Mesothelial cell of epicardium (in vitro differentiated cells): ENCODE measurements around the gene PSTPIP1. TPM values are rescaled to one million over a fixed set of nuclear protein-coding genes. Genes with fewer than 3 reads are reported as not detected.

Experiments
- DNase-seq, 2 experiments: peaks; one replicate each; pipeline ENCODE4 v3.0.0; 2021; ENCODE audit warnings: low spot score in 2 of 2; ENCODE audit not compliant: unreplicated experiment in 2 of 2
- H3K27ac Mint-ChIP-seq: 2 replicates; pipeline ENCODE4 v1.8.0; 2021; ENCODE audit warnings: mixed read lengths
- H3K27me3 Mint-ChIP-seq: 2 replicates; pipeline ENCODE4 v1.8.0; 2021; ENCODE audit warnings: low read depth, mixed read lengths
- H3K36me3 Mint-ChIP-seq: 2 replicates; pipeline ENCODE4 v1.8.0; 2021; ENCODE audit warnings: mixed read lengths
- H3K4me1 Mint-ChIP-seq: 2 replicates; pipeline ENCODE4 v1.8.0; 2021; ENCODE audit warnings: mixed read lengths
- H3K4me3 Mint-ChIP-seq: 2 replicates; pipeline ENCODE4 v1.8.0; 2021; ENCODE audit warnings: mild to moderate bottlenecking, moderate library complexity, mixed read lengths
- H3K9me3 Mint-ChIP-seq: 2 replicates; pipeline ENCODE4 v1.8.0; 2021; ENCODE audit warnings: mixed read lengths
- CTCF ChIP-seq: fragments of 200-600 bp; sonication (generic); IDR thresholded peaks from one replicate; pipeline ENCODE4 v1.5.0; 2021; ENCODE audit warnings: antibody characterized with exemption; ENCODE audit not compliant: unreplicated experiment
- total RNA-seq: library from RNA; stranded (reverse); gene quantifications from 3 replicates; pipeline ENCODE4 v1.2.1, GENCODE V29; 2021

PSTPIP1 gene
- total RNA-seq, 1 donor from 2014 or later: not detected

GRCh38 chr15:77015646-77016320 is 20.9 kb downstream of the PSTPIP1 start:
- H3K36me3 Mint-ChIP-seq: no peaks in the 10 kb centered on the region
- TF ChIP-seq CTCF: no peak
- DNase-seq: no peak
- peaks cover 3% of the 10 kb centered on the region for H3K4me1 Mint-ChIP-seq
- H3K4me3 Mint-ChIP-seq: no peak overlapping the region
- no peak overlapping the region for H3K27ac Mint-ChIP-seq
- no peaks in the 10 kb centered on the region for H3K27me3 Mint-ChIP-seq
- H3K9me3 Mint-ChIP-seq: no peaks in the 10 kb centered on the region

- Mint-ChIP-seq H3K4me1 (peaks cover 3% of the 10 kb centered on the region), H3K36me3 (no peaks in the 10 kb centered on the region), H3K27ac (no peak overlapping the region), H3K27me3 (no peaks in the 10 kb centered on the region), H3K4me3 (no peak overlapping the region), H3K9me3 (no peaks in the 10 kb centered on the region)
- TF ChIP-seq CTCF: no peak
- DNase-seq: no peak
Measured at GRCh38 chr15:77016321-77016695, 21.4 kb downstream of the PSTPIP1 start.

- Mint-ChIP-seq H3K27ac (no peak overlapping the region), H3K36me3 (no peaks in the 10 kb centered on the region), H3K27me3 (no peaks in the 10 kb centered on the region), H3K4me1 (peaks cover 3% of the 10 kb centered on the region), H3K9me3 (no peaks in the 10 kb centered on the region), H3K4me3 (no peak overlapping the region)
- DNase-seq: no peak
- TF ChIP-seq CTCF: no peak
Measured at GRCh38 chr15:77017091-77017660, 22.2 kb downstream of the PSTPIP1 start.

GRCh38 chr15:77017761-77018720 is 23.1 kb downstream of the PSTPIP1 start:
- Mint-ChIP-seq H3K36me3 (no peaks in the 10 kb centered on the region), H3K4me1 (peaks cover 3% of the 10 kb centered on the region), H3K4me3 (no peak overlapping the region), H3K27me3 (no peaks in the 10 kb centered on the region), H3K9me3 (no peaks in the 10 kb centered on the region), H3K27ac (no peak overlapping the region)
- no peak for TF ChIP-seq CTCF
- DNase-seq: no peak

GRCh38 chr15:77018796-77019505 is 24.0 kb downstream of the PSTPIP1 start:
- Mint-ChIP-seq H3K27me3 (peaks cover 3% of the 10 kb centered on the region), H3K4me3 (no peak overlapping the region), H3K27ac (no peak overlapping the region), H3K4me1 (peaks cover 3% of the 10 kb centered on the region), H3K36me3 (no peaks in the 10 kb centered on the region), H3K9me3 (no peaks in the 10 kb centered on the region)
- DNase-seq: no peak
- no peak for TF ChIP-seq CTCF
